PC-3 (cell line): ENCODE measurements around the gene DNPEP.
"Not testable (repeated sequence)": the region's sequence is repeated elsewhere in the genome, so short reads cannot be mapped to it uniquely, and the experiment has no call there.

Source experiments
- CTCF ChIP-seq: fragments of 300-600 bp; sonication (generic); conservative IDR thresholded peaks from 2 replicates; pipeline ENCODE4 v1.5.1; 2017; ENCODE audit warnings: antibody characterized with exemption, low read depth, mild to moderate bottlenecking, low read length
- EZH2 ChIP-seq: fragments of 300-600 bp; sonication (generic); IDR thresholded peaks from one replicate; pipeline ENCODE4 v1.6.1; 2017; ENCODE audit warnings: antibody characterized with exemption, mild to moderate bottlenecking, low read length; ENCODE audit not compliant: unreplicated experiment
- EZH2phosphoT487 ChIP-seq: fragments of 300-600 bp; sonication (generic); IDR thresholded peaks from 2 replicates; pipeline ENCODE4 v1.6.1; 2018; ENCODE audit warnings: mild to moderate bottlenecking, antibody characterized with exemption, low read length, borderline replicate concordance

- TF ChIP-seq EZH2, CTCF, EZH2phosphoT487: not testable (repeated sequence)
Observed at GRCh38 chr2:219395056-219395455, 7.3 kb upstream of the DNPEP start.
